ENCODE measurements around the gene MAPKAP1. TPM values are rescaled to one million over a fixed set of nuclear protein-coding genes. Genes with fewer than 3 reads are reported as not detected.

The MAPKAP1 gene
- total RNA-seq, 4 donors from 2014 or later, result 54.1 to 195 (median 61.9) TPM

DNA sequence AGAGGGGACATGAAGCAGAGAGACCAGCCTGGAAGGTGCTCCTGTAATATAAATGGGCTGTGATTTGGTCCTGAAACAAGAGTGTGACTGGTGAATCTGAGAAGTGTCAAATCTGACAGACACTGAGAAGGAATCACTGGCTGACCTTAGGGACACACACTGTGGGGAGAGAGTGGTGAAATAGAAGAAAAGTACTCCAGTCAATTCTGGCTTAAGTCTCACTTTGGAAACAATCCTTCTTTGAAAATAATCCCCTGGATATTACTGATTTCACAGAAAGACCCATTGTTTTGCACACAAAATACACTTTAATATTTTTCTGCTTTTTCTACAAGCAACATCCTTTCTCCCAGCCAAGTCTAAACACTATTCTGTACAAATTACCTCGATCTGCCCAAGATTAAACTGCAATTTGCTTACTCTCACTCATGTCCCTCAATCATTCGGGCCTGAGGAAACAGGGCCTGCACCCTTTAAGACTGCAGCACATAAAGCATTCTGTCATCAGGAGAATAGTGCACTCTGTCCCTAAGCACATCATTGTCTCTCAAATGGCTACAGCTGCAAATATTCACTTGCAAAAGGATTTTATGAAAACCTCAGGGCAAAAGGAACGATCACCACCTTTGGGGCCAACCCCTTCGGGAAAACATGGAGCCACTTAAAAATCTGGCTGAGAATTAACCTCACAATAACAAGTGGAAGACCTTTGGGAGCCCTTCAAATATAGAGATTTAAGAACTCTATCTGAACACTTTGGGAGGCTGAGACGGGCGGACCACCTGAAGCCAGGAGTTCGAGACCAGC lies 68.6 kb downstream of the MAPKAP1 start:
- DNase-seq, result no peak
- intact Hi-C loops (cut with DNase I; ENCODE audit: low total_unique reads), result no loop called here
- Histone ChIP-seq H3K36me3 (no peaks in the 10 kb centered on the region), H3K27ac (no peak overlapping the region), H3K4me3 (no peak overlapping the region), H3K9me3 (no peaks in the 10 kb centered on the region), H3K27me3 (no peaks in the 10 kb centered on the region), H3K4me1 (peaks cover 0 to 6% of the 10 kb centered on the region in 2 donors)
- TF ChIP-seq CTCF (IDR thresholded peaks at IDR 0.05) (no peak), POLR2A (IDR thresholded peaks at IDR 0.05) (no peak)

DNA sequence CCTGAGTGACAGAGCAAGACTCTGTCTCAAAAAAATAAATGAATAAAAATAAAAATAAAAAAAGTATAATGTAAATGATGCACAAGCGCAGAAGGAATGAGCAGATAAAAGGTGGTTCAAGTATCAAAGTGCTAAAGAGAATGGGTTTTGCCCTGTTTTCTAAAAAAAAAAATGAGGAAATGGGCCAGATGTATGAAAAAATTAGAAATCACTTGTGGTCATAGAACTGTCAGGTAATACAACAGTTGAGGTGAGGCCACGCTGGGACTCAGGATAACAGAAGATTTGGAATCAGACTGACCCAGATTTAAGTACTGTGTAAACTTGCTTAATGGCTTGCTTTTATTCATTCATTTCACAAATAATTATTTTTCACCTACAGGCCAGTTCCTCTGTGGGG lies 69.8 kb downstream of the MAPKAP1 start:
- TF ChIP-seq CTCF (IDR thresholded peaks at IDR 0.05), result no peak
- no peak for TF ChIP-seq POLR2A (IDR thresholded peaks at IDR 0.05)
- no peak for DNase-seq
- intact Hi-C loops (cut with DNase I; ENCODE audit: low total_unique reads), result no loop called here

GRCh38 chr9:125635888-125636287 lies 71.1 kb downstream of the MAPKAP1 start:
- Histone ChIP-seq H3K9me3 (no peaks in the 10 kb centered on the region), H3K27ac (no peak overlapping the region), H3K27me3 (no peaks in the 10 kb centered on the region), H3K4me3 (no peak overlapping the region), H3K36me3 (no peaks in the 10 kb centered on the region), H3K4me1 (peaks cover 0 to 6% of the 10 kb centered on the region in 2 donors)
- no peak for TF ChIP-seq POLR2A (IDR thresholded peaks at IDR 0.05)
- no peak for TF ChIP-seq CTCF (IDR thresholded peaks at IDR 0.05)
- intact Hi-C loops (cut with DNase I; ENCODE audit: low total_unique reads), result no loop called here
- DNase-seq, result no peak

More for the DNA sequence above, 69.8 kb downstream of the MAPKAP1 start:
- Histone ChIP-seq H3K27ac (no peak overlapping the region), H3K36me3 (no peaks in the 10 kb centered on the region), H3K4me3 (no peak overlapping the region), H3K27me3 (no peaks in the 10 kb centered on the region), H3K9me3 (no peaks in the 10 kb centered on the region), H3K4me1 (peaks cover 0 to 6% of the 10 kb centered on the region in 2 donors)

DNA sequence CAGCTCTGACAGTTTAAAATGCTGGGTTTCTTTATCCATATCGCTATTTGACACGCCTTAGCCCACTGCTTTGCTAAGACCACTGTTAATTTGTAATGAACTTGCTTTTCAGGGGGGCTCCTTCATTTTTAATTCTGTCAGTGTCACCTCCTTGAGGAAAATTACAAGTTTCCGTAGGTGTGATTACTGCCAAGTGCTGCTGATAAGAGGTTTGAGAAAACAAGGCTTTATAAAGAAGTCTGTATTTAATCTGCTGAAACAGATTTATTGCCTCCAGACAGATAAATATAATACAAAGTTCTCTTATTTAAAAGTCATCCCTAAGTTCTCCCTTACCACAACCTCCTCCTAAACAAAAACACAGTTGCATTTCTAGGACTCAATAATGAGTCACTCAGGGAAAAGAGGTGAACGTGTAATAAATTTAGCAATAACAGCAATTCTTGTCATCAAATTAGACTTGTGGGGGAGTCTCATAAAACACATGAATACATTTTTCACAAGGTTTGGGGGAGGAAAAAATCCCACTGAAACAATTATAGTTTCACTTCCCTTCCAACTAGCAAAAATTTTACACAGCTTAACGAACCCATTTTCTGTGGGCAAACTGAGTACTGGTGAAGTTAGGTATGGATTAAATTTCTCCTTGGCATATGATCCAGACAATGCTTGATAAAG lies 72.8 kb downstream of the MAPKAP1 start:
- no peak for TF ChIP-seq CTCF (IDR thresholded peaks at IDR 0.05)
- no peak for TF ChIP-seq POLR2A (IDR thresholded peaks at IDR 0.05)
- no peak for DNase-seq
- H3K4me1 ChIP-seq, result peaks cover 0 to 6% of the 10 kb centered on the region in 2 donors
- intact Hi-C loops (cut with DNase I; ENCODE audit: low total_unique reads), result loop anchor here (5.0 kb wide), 1 partner anchor 227 kb away; no protein-coding TSS in a partner anchor
- H3K9me3 ChIP-seq, result no peaks in the 10 kb centered on the region
- no peak overlapping the region for H3K27ac ChIP-seq
- H3K27me3 ChIP-seq, result no peaks in the 10 kb centered on the region
- H3K36me3 ChIP-seq, result no peaks in the 10 kb centered on the region
- H3K4me3 ChIP-seq, result no peak overlapping the region
